ENCODE measurements around the gene LPCAT4.
A peak's percentile ranks its signal among the peaks of the same experiment; 100 is the strongest.
"Not testable (repeated sequence)": the region's sequence is repeated elsewhere in the genome, so short reads cannot be mapped to it uniquely, and the experiment has no call there.

Gene LPCAT4, protein sequence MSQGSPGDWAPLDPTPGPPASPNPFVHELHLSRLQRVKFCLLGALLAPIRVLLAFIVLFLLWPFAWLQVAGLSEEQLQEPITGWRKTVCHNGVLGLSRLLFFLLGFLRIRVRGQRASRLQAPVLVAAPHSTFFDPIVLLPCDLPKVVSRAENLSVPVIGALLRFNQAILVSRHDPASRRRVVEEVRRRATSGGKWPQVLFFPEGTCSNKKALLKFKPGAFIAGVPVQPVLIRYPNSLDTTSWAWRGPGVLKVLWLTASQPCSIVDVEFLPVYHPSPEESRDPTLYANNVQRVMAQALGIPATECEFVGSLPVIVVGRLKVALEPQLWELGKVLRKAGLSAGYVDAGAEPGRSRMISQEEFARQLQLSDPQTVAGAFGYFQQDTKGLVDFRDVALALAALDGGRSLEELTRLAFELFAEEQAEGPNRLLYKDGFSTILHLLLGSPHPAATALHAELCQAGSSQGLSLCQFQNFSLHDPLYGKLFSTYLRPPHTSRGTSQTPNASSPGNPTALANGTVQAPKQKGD

DNA sequence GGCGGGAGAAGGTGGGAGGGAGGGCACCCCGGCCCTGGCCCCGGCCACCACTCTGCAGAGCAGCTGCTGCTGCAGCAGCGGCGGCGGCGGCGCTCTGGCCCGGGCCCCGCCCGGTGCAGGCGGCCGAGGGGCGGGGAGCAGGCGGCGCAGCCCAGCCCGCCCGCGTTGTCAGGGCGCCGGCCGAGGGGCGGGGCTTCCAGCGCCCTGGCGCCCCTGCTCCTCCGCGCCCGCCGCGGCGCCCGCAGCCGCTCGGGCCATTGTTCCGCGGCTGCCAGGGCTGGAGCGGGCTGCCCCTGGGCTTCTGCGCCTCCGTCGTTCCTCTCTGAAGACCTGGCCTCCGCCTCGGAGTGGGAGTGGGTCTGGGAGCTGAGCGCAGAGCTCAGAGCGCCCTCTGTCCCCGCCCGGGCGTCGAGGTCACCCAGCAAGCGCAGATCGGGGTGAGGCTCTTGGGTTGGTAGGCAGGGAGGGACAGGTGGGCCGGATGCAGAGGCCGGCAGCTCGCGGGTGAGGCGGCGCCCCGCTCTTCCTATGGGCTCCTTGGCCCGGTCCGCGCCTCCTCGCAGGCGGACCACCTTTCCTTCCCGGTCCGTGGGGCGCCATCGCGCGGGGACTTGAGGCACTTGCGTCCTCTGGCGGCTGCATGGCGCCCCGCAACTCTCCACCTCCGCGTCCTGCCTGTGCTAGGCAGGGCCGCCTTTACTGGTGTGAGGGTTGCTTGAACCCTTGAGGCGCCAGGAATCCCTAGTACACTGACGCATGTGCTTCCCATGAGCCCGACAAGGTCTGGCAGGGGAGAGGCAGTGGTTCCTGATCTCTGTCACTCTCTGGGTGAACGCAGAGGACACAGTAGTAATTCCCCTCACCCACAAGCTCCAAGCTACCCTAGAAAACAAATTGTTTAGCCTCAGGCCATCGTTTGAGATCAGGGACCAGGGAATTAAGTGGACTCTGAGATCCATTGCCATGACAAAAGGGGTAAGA lies at the start of gene LPCAT4:
LPCAT4 (minus strand) TSS at position 96 of the 981 bp plus-strand sequence. CDS start 96 bp downstream, outside the sequence.
- peak within 1 kb of the TSS; percentile 85 for H3K27ac ChIP-seq
- TF ChIP-seq, protein P1, sequence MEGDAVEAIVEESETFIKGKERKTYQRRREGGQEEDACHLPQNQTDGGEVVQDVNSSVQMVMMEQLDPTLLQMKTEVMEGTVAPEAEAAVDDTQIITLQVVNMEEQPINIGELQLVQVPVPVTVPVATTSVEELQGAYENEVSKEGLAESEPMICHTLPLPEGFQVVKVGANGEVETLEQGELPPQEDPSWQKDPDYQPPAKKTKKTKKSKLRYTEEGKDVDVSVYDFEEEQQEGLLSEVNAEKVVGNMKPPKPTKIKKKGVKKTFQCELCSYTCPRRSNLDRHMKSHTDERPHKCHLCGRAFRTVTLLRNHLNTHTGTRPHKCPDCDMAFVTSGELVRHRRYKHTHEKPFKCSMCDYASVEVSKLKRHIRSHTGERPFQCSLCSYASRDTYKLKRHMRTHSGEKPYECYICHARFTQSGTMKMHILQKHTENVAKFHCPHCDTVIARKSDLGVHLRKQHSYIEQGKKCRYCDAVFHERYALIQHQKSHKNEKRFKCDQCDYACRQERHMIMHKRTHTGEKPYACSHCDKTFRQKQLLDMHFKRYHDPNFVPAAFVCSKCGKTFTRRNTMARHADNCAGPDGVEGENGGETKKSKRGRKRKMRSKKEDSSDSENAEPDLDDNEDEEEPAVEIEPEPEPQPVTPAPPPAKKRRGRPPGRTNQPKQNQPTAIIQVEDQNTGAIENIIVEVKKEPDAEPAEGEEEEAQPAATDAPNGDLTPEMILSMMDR (IDR thresholded peaks at IDR 0.05) = peak; percentile 94
- no peak for TF ChIP-seq ZFX (IDR thresholded peaks at IDR 0.05; ENCODE audit: borderline replicate concordance)

DNA sequence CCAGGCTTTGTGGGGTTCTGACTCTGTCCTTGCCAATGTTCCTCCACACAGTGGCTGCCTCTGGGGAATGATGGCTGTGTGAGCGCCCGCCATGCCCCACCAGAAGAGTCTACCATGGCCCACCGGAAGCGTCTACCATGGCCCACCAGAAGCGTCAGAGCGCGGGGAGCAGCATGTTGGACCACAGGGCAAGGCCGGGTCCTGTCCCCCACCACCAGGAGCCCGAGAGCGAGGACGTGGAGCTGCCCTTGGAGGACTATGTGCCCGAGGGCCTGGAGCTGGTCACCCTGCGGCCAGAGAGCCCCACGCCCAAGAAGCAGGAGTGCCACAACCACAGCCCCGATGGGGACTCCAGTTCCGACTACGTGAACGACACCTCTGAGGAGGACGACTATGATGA lies 42.5 kb upstream of the LPCAT4 start:
- not testable (repeated sequence) for H3K27ac ChIP-seq

DNA sequence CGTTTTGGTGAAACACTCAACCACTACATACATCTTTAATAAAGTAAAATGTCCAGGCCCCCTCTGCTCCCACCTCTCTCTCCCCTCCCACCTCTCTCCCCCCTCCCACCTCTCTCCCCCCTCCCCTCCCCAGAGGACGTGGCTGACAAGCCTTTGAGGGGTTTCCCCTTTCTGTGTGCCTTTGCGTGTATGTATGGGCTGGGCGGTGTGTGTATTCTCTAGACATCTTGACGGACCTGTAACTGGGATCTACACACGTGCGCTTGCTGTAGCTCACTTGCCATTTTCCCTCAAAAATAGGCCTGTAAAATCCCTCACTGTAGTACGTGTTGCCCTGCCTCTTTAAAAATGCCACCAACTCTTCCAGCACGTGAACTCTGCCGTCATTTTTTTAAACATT lies 42.0 kb upstream of the LPCAT4 start:
- not testable (repeated sequence) for H3K27ac ChIP-seq

DNA sequence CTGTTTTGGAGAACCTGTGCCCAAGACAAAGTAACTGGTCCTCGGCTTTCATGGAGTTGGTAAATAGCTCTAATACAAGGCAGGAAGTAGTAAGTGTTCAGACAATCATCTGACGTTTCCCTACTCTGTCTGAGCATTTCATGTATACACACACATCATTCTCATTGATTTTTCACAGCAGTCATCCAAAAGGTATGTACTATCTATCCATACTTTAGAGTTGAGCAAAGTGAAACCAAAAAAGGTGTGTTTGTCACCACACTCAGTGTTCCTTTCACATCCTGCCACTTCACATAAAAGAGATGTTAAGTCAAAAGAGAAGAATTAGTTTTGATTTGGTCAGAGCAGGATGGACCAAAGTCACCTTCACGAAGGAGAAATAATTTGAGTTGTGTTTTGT lies 36.9 kb upstream of the LPCAT4 start:
- H3K27ac ChIP-seq = not testable (repeated sequence)

DNA sequence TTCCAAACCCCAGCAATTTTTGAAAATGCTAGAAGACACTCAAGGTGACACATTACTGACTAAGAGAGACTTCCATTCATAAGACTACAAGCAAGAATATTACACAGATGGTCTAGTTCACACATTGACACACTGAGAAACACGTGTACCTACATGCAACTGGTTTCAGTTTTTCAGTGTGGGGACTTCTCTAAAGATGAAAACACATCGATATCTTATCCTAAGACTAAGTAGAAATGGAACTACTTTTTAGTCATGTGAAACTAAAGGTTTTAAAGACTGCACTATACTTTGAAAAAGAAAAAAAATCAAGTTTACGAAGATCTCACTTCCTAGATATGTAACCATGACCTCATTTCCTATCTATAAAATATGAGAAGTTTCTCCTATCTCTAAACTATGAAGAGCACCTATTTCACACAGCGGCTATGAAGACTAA lies 36.2 kb upstream of the LPCAT4 start:
- not testable (repeated sequence) for H3K27ac ChIP-seq

DNA sequence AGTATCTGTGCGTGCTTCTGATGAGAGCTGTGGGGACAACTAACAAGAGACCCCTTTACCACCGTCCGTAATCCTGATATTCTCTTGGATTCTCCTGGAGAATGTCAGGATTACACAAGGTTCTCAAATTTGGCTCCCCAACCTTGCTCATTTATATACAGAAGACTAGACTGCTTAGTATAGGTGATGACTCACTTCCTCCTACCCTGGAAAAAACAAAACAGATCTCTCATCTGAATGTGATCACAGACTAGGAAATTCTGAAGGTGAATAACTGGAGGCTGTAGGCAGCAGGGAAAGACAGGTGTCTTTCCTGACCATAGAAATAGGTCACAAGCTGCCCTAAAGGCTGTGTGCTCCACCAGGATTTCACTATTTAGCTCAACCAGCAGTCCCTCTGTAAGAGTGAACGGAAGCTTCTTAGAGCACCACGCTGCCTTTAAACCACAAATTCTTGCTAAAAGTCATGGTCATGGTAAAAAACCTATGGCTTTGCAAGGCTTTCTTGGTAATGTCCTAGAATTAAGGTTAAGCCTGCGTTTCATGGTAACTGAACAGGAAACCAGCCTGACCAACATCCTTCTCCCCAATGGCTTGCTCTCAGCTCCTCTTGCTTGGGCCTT lies 30.8 kb upstream of the LPCAT4 start:
- H3K27ac ChIP-seq = not testable (repeated sequence)

DNA sequence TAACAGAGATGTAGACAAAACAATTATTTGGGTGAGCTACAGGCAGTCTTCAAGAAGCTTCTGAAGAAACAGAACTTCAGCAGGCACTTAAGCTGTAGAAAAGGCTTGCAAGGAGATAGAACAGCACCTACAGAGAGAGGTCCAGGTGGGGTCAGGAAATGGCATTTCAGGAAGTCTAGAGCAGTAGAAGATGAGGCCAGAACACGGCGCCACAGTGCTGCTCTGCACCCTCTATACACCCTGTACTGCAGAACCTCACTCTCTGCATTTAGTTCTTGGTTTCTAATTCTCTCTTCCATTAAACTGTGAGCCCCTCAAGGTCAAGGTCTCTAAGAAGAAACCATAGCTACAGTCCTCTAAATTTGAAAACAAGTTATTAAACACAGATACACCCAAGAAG lies 26.0 kb upstream of the LPCAT4 start:
- H3K27ac ChIP-seq = not testable (repeated sequence)

DNA sequence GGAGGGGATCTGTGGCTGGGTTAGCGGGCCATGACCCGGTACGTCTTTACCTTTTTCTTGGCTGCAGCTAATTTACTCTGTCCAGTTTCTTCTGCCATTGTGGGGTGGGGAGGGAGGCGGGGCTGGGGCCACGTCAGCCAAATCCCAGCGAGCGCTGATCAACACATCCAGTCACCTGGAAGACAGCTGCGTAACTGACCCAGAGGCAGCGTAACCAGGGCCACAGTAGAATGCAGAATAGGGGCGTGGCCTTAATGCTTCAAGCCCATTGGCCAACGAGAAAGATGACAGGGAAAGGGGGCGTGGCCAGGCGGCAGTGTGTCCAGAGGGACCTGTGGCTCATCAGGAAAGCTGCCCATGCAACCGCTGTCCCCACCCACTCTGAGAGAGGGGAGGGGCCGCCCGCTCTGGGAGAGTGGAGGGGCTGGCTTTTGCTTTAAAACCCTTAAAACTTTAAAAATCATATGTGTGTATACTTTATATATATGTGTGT lies 22.6 kb upstream of the LPCAT4 start:
- not testable (repeated sequence) for H3K27ac ChIP-seq

DNA sequence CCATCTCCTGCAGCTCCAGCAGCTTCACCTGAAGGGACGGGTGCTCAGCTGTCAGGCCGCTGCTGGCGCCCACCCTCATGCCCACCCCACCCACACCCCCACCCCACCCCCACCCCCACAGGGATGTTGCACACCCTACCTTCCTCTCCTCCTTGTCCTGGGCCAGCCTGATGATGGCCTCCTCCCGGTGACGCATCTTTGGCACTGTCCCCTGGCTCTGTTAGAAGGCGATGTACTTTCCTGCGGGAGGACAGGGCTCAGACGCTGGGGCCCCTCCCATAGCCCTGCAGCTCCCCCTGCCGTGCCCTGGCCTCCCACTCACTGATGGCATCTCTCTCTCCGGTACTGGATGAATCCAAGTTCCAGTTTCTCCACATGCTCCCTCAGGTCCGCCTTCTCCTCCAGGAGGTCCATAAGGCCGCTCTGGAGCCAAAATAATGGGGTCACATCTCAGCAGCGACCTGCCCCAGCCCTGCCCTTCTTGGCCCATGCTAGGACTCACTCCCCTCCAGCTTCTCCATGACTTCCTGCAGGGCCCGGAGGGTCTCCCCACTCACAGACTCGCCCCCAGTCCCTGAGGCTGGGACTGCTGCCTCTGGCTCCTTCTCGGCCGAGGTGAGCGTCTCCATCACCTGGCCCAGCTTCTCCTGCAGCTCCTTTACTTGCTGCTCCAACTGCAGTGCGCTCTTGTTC lies 15.0 kb upstream of the LPCAT4 start:
- H3K27ac ChIP-seq = not testable (repeated sequence)

DNA sequence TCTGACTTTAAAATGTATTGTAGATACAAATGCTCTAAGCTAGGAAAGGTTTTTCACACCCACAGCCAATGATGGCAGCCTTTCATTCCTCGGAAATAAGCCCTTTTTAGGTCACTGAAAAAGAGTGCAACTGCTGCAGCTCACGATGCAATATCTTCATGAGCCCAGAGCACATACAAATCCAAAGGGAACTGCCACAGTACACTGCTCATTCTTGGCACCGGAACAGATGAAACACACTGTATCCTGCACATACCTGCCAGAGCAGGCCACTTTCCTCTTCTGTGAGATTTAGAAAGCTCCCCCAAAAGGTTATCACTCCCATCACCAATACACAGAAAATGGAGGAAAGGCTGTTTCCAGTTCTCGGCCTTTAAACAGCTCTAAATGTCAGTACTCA lies 13.5 kb upstream of the LPCAT4 start:
- not testable (repeated sequence) for H3K27ac ChIP-seq

DNA sequence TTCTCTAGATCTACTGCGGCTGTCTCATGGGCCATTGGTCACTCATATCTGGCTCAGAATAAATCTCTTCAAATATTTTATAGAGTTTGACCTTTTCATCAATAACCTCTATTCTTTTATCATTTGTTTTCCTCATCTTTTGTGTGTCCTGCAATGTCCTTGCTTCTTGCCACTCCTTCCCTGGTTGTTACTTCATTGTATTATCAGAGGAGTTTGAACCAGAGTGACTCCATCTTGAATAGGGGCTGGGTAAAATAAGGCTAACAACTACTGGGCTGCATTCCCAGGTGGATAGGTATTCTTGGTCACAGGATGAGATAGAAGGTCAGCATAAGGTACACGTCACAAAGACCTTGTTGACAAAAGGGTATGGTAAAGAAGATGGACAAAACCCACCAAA lies 9.9 kb upstream of the LPCAT4 start:
- TF ChIP-seq, protein P1 (IDR thresholded peaks at IDR 0.05) = no peak
- TF ChIP-seq ZFX (IDR thresholded peaks at IDR 0.05; ENCODE audit: borderline replicate concordance) = no peak
- no peak overlapping the region for H3K27ac ChIP-seq

DNA sequence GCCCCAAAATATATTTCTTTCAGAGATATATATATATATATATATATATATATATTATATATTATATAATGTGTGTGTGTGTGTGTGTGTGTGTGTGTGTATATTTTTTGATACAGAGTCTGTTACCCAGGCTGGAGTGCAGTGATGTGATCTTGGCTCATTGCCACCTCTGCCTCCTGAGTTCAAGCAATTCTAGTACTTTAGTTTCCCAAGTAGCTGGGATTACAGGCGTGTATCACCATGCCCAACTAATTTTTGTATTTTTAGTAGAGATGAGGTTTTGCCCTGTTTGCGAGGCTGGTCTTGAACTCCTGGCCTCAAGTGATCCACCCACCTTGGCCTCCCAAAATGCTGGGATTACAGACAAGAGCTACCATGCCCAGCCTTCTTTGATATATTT lies 8.5 kb upstream of the LPCAT4 start:
- not testable (repeated sequence) for H3K27ac ChIP-seq
